Activated CD4-positive, alpha-beta T cell treated with anti-CD3 and anti-CD28 coated beads, Interleukin-2, amount 50 U/mL, for 16 hours (primary cell): ENCODE data around the gene FOXL1.

ENCODE experiments used
- DNase-seq: peaks from one replicate; pipeline ENCODE4 v3.0.0-alpha.2; 2020

FOXL1 gene

DNA sequence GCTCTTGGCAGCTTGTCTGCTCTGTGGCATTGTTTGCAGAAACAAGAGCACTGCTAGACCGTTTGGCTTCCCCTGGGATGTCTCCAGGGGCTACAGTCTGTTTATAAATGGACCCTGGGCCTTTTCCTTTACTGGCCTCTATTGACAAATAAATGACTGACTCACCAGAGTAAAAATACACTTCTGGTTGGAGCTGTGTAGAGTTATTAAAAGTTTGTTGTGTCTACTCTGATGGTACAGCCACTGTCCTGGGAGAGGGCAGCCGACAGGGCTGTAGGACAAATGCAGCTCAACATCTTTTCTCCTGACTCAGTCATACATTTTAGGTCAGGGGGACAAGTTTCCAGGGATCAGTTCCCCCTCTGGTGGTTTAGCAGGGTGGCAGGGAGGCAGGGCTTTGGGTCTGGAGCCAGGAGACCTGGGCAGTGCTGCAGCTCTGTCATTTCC, 30.0 kb downstream of the FOXL1 start:
- DNase-seq = no peak

DNA sequence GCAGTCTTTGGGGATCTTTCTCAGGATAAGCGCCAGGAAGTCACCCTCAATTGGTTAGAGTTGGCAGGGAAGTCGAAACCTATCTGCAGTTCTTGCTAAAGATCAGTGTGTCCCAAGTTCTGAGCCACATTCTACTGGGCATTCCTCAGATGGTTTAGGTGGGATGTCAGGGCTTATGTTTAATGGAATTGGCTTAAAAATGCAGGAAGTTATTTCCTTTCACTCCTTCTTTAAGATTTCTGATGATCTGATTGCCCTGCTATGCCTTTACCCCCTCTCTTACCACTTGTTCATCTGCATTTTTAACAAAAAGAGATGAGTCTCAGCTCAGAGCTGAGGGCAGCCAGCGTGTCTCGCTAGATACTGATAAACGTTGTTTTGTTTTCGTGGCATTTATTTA, 30.8 kb downstream of the FOXL1 start:
- DNase-seq = no peak

GRCh38 chr16:86609661-86610060, 31.3 kb downstream of the FOXL1 start:
- no peak for DNase-seq

DNA sequence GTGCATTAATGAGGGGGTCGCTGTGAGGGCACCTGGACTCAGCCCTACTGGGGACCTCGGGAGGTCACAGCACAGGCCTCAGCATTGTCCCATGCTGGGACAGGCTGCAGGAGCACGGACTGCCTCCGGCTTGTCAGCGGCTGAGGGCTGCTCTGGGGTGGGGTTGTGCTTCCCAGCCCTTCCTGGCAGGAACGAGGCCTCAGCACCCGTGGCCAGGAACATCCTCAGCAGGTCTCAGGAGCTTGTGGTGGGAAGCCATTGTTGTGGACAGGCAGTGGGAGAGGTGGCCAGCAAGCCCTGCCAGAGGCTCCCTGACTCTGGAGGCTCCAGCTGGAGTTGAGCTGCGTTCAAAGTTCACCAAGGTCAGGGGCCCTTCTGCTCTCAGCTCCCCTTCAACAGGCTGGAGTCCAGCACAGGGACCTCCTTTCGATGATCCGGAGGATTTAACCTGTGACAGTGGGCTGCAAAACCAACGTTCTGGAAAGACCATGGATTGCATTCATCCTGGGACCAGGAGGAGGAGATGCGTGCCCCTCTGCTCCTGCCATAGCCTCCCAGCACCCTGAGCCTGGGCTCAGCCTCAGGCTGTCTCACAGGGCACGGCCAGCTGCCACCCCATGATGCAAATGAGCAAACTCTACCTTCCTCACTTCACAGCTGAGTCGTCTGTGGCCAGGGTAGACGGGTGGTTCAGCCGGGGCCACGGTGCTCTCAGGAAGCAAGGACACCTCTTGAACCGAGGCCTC, 32.6 kb downstream of the FOXL1 start:
- no peak for DNase-seq

GRCh38 chr16:86611525-86611855, 33.1 kb downstream of the FOXL1 start:
- DNase-seq = no peak

DNA sequence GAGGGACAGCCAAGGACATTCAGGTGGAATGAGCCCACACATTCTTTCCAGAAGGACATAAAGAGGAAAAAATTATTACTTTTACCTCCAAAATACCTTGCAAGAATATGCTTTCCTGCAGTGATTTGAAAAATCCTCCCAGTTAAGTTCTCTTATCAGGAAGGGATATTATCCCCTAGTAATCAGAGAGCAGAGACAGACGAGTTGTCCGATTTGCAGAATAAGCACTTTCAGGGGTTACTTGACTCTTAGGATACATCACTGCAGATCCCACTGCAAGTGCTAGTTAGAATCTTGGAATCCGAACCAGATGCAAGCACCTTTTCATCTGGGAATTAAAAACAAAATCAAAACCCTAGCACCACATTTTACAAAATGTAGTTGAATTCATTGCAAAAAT, 33.6 kb downstream of the FOXL1 start:
- DNase-seq = no peak

DNA sequence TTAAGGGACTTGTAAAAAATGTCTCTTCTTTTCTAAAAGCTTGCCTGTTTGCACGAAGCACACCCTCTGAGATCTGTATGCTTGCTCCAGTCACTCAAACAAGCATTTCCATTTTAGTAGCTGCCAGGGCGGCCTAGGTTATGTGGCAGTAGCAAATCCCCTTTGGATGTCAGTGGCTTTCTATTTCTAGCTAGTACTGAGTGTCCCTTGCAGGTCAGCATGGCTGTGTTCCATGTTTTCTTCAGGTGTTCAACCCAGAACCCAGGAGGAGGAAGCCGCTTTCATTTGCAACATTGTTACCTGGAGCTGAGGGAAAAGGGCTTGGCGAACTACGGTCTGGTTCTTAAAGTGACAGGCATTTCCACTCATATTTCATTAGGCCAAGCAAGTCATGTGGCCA, 36.4 kb downstream of the FOXL1 start:
- no peak for DNase-seq

DNA sequence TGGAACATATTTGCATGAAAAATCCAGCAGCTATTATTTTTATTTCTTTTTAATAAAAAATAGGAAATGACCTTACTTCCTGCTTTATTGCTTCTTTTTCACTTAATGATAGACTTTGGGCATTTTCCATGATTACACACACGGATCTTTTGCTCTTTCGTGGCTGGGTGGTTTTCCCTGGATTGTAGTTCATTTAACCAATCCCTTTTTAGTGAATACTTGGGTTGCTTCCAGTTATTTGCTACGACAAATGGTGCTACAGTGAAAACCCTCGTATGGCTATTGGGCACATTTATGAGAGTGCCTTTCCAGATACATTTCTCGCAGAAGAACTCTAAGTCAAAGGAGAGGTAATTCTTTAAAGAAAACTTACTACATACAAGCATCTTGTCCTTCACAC, 38.6 kb downstream of the FOXL1 start:
- no peak for DNase-seq

- DNase-seq = no peak
Observed at GRCh38 chr16:86618431-86619238, 40.3 kb downstream of the FOXL1 start.

DNA sequence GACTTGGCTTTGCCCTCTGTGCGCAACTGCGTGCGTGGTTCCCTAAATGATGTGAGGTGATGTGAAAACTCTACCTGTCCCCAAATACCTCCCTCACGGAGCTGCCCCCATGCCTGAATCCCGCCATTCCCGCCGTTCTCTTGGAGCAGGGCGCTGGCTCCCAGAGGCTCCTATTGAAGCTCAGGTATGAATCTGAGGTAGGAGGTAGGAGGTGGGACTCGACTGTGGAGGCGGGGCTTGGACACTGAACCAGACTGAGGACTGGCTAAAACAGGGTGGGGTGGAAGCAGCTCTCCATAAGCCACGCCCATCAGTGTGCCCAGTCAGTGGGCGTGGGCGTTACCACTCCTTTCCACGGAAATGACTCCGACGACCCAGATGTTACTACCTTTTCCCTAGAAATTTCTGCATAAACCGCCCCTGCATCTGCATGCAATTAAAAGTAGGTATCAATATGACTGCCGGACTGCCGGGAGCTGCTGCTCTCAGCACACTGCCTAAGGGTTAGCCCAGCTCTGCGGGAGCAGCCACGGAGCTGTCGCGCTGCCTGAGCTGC, 41.0 kb downstream of the FOXL1 start:
- no peak for DNase-seq

GRCh38 chr16:86620184-86620583, 41.8 kb downstream of the FOXL1 start:
- no peak for DNase-seq

DNA sequence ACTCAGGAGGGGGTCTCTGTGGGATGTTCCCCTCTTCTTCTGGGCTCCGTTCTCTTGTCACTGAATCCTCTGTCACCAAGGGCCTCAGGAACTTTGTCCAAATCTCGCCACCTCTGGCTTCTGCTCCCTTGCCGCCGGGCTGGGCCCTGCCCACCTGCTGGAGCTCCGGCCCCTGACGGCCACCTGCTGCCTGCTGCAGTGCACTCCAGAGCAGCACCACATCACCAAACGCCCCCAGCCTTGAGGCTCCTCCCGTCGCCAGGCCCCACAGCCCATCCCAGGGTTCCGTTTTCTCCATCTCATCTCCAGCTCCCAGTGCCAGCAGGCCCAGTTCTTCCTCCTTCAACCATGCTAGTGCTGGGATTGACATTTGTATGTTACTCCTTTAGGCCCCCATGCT, 43.6 kb downstream of the FOXL1 start:
- DNase-seq = no peak

GRCh38 chr16:86622700-86623615, 44.6 kb downstream of the FOXL1 start:
- DNase-seq = no peak

- no peak for DNase-seq
Observed at GRCh38 chr16:86625029-86625428, 46.7 kb downstream of the FOXL1 start.

- no peak for DNase-seq
Observed at GRCh38 chr16:86625821-86626220, 47.5 kb downstream of the FOXL1 start.

GRCh38 chr16:86626284-86626683, 47.9 kb downstream of the FOXL1 start:
- DNase-seq = no peak

GRCh38 chr16:86626966-86627365, 48.6 kb downstream of the FOXL1 start:
- no peak for DNase-seq

GRCh38 chr16:86628614-86629013, 50.3 kb downstream of the FOXL1 start:
- no peak for DNase-seq

- no peak for DNase-seq
Observed at GRCh38 chr16:86630471-86630870, 52.1 kb downstream of the FOXL1 start.

- DNase-seq = no peak
Observed at GRCh38 chr16:86631444-86631843, 53.1 kb downstream of the FOXL1 start.
